OCI-LY3 (cell line): Measurements from ENCODE around the gene LAMB4.

Source experiments
- EZH2phosphoT487 ChIP-seq: fragments of 200-600 bp; shearing (Covaris generic); IDR thresholded peaks from 2 replicates; pipeline ENCODE4 v1.6.1; 2018; ENCODE audit warnings: antibody characterized with exemption, mixed run types, low read depth
- TF ChIP-seq, protein P1 (sequence below): fragments of 200-600, 300-600 bp; sonication (generic); IDR thresholded peaks from 2 replicates; pipeline ENCODE4 v1.5.1; 2014; ENCODE audit warnings: antibody characterized with exemption, low read length, low read depth

GRCh38 chr7:108094346-108094745, 35.8 kb downstream of the LAMB4 start:
- TF ChIP-seq, protein P1, sequence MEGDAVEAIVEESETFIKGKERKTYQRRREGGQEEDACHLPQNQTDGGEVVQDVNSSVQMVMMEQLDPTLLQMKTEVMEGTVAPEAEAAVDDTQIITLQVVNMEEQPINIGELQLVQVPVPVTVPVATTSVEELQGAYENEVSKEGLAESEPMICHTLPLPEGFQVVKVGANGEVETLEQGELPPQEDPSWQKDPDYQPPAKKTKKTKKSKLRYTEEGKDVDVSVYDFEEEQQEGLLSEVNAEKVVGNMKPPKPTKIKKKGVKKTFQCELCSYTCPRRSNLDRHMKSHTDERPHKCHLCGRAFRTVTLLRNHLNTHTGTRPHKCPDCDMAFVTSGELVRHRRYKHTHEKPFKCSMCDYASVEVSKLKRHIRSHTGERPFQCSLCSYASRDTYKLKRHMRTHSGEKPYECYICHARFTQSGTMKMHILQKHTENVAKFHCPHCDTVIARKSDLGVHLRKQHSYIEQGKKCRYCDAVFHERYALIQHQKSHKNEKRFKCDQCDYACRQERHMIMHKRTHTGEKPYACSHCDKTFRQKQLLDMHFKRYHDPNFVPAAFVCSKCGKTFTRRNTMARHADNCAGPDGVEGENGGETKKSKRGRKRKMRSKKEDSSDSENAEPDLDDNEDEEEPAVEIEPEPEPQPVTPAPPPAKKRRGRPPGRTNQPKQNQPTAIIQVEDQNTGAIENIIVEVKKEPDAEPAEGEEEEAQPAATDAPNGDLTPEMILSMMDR = no peak
- TF ChIP-seq EZH2phosphoT487 = no peak
